CD4-positive, alpha-beta T cell treated with Interleukin-17A for 1 hour (primary cell): ENCODE data around the gene KCNK5.

Experiments used
- DNase-seq: peaks from one replicate; pipeline ENCODE4 v3.0.0-alpha.2; 2020

Gene KCNK5

DNA sequence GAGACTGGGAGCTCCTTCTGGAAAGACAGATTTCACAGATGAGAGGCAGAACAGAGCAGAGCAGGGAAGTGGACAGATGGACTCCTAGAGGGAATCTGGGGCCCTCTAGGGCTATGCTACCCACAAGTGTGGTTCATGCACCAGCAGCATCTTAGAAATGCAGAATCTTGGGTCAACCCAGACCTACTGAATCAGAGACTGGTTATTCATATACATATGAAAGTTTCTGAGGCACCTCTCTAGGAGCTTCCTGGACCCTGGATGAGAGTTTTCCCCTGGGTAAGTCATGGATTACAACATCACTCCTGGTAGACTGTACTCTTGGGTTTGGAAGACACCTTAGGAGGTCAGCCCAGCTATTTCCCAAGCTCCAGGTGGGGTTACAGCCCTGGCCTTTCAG is 58.9 kb downstream of the KCNK5 start:
- DNase-seq: no peak

DNA sequence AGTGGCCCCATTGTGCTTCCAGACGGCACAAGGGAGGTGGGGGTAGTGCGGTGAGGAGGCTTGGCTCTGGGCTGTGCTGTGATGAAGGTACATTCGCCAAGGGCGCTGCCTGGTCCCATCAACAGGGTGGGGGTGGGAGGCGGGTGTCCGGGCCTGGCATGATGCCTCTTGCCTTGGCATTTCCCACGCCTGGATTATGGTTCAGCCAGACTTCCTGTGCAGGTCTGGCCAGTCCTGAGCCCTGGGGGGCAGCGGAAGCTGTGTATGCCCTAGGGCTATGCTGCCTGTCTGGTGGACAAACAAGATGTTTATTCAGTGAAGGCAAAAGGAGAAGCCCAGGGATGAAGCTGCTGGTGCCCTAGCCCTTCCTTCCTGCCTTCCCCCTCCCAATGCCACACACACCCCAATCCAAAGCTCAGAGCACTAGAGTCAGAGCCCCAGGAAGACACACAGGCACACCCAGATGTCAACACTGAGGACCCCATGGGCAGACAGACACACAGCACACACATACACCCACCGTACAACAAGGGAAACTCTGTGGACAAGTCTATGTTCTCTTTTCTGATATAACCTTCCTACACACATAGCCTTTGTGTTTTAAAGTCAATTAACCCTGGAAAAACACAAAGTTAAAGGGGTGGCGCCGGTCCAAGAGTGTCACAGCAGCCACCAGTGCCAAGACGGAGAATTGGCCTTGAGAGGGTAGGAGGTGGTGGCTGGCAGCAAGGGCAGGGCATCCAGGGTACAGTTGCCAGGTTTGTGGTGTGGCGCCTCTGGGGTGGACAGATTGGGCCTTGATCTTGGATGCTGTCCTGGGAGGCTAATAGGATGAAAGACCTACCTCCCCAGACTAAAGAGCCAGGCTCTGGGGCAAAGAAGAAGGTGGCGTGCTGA is 59.6 kb downstream of the KCNK5 start:
- no peak for DNase-seq

DNA sequence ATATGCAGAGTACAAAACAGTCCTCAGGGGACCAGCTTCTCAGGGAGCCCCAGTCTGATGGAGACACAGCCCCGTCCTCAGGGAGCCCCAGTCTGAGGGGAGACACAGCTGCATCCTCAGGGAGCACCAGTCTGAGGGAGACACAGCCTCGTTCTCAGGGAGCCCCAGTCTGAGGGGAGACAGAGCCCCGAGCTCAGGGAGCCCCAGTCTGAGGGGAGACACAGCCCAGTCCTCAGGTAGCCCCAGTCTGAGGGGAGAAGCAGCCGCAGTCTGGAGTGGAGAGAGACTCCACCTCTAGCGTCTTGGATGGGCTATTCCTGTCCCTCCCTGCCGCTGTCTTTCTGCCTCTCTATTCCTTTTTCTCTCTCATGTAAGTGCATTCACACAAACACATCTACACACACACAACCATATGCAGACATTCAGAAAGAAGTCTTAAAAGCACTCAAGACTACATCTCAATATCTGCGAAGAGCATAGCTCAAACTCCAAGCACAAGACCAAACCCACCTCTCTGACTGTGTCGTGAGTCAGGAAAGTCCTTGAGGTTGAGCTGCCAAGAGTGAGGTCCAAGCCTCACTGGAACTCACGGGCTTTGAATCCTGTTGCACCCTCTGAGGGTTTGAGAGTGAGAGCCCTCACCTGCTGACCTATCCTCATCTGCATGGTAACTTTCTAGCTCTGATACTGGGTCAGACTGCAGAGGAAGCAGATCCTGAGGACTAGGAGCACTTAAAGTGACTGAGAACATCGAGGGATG is 61.2 kb downstream of the KCNK5 start:
- DNase-seq: no peak

DNA sequence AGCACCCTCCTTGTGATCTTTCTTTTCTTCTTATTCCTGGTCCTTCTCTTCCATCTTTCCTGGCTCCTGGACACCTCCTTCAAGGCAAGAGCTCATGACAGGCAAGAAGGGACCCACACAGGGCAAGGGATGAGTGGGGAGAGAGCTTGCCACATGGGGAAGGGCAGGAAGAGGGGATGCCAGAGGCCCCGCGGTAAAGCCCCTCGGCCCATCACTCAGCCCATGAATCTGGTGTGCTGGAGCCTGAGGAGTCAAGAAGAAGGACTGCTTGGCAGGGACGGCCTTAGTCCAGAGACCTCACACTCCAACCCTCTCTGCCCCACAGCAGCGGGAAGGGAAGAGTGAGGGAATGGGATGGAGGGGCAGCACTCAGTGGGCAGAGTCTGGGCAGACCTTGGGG is 62.0 kb downstream of the KCNK5 start:
- DNase-seq: no peak

DNA sequence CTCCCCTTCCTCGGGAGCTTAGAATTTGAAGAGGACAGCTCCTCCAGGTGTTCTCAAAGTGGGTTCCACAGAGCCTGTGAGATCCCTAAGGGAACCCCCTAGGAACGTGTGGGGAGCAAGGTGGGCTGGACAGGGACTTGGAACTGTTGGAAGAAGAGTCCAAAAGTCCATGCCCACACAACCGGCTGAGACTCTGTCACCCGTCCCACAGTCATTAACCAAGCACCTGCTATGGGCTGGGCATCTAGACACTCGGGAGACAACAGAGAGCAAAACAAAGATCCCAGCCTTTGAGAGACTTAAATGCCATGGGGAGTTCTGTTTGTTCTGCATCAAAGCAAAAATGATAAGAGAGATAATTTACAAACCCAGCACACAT is 62.4 kb downstream of the KCNK5 start:
- DNase-seq: no peak

DNA sequence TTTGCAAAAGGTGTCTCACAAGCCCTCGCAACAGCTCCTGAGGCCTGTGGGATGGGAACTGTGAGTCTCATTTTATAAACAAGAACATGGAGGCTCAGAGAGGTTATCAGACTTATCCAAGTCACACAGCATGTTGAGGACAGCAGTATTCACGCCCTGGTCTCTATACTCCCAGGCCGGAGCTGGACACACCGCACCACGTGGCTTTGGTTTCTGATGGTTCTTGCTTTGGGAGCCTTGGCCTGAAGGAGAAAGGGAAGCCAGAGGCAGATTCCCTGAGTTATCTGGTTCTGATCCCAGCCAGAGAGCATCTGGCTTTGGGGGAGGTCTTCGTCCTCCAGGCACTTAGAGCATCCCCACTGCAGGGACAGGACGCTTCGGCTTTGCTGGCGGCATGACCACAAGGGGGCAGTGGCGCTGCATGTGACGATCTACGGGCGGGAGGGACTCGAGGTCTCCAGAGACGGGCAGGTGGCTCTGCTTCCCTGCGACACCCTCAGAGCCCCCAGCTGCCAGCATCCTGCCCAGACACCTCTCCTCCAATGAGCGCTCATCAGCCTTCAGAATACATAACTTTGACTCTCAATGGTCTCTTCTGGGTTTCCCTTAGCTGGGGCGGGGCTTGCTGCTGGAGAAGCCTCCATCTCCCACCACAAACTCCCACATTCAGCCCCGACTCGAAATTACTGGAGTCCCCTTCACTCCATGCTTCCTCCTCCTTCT is 62.9 kb downstream of the KCNK5 start:
- peak; percentile 78 for DNase-seq

DNA sequence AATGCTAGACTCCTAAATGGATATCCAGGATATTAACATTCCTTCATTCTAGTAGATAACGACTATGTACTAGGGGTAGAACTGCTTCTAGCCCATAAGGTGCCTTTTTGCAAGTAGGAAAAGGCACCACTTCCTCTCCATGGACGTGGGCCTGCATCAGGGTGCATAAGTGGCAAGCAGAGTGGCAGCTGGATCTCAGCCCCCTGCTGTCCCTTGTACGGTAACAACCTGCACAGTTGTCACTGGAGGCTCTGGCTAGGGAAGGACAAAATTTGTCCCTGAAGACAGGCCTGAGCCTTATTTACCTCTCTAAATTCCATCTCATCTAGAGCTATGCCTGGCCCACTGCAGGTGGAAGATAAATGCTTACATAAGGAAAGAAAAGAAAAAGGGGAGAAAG is 71.8 kb downstream of the KCNK5 start:
- no peak for DNase-seq

DNA sequence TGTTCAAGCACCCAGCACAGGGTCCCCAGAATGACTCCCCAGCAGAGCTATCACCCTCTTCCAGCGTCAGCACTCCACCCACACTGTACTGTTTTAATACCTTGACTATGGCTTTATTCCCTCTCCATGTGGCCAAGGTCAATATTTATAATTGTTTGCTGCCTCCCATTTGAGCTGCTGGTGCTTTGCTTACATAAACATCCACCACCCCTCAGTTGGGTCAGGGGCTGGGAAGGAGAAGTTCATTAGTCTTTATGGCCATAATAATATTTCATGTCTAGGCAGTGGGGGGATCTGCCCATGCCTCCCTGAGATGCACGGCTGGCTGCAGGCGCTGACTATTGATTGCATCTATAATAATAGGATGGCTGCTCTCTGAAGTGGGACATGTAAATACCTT is 72.5 kb downstream of the KCNK5 start:
- no peak for DNase-seq

DNA sequence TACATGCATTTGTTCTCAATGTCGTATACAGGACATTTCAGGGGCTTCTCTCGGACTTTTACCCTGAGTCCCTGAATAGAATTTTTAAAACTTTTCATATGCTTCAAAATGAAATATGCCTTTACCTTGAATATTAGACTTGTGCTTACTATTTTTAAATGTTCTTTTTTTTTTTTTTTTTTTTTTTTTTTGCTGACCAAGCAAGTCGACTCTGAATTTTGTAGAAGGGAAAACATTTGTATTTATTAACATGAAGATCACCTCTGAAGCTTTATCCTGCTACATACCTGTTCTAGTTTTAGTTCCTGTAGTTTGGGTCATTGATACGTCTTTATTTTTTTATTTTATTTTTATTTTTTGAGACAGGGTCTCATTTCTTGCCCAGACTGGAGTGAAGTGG is 74.6 kb downstream of the KCNK5 start:
- DNase-seq: no peak

DNA sequence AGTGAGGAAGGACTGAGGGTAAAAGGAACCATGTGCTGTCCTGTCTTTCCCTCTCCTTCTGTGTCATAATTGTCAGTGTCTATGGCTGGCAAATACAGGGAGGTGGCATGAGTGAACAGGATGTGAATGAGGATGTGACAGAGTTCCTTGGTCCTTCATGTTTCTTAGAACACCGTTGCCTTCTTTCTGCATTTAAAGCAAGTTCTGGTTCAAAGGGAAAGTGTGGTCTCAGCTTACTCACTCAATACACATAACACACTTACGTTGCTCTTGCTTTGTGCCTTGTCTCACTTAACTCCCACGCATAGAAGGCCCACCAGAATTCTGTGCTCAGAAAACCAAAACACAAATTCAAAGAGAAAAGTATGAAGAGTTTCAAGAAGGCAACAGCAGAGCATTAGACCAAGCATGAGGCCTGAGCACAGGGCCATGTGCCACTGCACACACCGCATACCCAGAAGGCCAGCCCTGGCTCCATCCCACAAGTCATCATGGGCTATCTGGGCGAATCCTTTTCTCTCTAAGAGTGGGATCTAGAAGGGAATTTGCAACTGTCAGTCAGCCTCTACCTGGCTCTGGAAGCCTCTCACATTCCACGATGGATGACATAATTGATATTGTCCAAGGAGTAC is 75.4 kb downstream of the KCNK5 start:
- no peak for DNase-seq

DNA sequence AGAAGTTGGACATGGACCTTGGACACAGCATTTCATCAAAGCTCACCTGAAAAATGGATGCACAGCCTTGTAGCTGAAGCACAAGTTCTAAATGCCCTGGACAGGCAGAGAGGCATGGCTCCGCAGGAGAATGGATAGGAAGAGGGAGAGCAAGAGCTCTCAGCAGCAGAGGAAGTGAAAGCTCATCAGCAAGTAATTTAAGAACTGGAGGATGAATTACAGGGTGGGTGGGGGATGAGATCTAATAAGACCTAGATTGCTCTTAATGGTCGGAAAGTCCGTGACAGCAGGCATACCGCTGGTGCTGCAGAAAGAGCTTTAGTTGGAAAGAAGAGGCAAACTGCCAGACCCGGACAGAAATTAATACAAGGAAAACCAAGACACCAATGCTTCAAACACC is 77.0 kb downstream of the KCNK5 start:
- DNase-seq: no peak

DNA sequence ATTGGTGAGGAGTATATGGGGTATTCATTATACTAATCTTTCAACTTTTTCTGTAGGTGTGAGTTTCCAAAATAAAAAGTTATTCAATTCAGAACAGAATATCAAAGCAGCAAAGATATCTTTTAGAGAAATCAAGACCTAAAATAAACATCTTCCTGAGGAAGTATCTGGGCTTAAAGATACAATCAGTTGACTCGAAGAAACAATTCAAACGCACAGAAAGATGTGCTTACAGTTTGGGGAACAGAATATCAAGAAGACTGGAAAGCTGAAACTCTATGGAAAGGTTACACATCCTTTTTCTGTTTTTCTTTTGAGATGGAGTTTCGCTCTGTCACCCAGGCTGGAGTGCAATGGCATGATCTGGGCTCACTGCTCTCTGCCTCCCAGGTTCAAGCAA is 78.1 kb downstream of the KCNK5 start:
- DNase-seq: no peak

DNA sequence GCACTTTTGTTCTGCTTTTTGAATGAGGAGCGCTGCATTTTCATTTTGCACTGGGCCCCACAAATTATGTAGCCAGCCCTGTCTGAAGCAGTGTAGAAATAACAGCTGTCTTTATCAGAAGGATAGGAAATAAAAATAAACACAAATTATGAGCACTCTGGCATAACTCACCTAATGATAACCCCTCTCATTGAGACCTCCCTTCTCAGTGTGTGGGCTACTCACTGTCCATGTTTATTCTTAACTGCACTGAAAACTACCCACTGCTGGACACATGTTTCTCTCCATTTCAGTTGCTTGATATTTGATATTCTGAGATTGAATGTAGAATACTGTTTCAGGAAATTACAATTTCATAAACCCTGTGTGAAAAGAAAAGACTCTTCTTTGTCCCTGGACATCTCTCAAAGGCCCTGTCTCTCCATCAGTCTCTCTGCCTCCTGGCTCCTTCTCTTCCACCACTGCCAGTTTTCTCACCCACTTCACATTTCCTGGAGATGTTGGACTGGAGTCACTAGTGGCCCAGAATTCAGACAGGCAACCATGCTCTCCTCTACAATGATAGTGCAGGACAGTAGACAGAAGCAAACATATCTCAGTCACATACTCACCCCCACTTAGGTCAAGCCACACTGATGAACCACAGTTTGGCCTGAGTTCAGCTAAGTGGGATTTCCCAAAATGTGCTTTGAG is 84.6 kb downstream of the KCNK5 start:
- DNase-seq: no peak

DNA sequence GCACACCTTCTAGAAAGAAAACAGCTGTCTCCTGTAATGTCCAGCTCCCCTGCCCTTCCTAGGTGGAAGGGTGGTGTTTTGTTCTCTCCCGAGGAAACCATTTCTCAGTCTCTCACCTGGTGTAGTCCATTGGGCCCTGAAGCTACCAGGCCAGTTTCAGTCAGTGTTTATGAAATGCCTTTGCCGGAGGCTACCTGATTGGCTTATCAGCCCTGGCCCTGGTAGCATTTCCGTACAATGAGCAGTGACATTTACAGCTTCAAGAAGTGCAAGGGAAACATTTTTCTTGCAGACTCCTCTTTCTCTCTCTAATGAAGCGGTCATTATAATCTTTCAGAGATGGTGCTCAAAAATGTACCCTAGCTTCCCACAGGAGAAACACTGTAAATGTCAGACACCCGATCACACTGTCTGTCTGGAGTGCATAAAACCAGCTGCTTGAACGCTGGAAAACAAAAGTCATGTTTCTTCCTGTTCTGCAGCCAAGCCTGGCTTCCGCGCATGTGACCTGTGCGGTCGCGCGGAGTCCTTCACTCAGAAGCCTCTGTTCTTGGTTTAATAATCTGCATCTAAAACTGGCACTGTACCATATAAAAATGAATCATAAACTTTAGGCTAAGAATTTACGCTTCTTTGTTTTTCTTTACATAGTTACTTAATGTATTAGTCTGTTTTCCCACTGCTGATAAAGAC is 85.9 kb downstream of the KCNK5 start:
- DNase-seq: no peak

DNA sequence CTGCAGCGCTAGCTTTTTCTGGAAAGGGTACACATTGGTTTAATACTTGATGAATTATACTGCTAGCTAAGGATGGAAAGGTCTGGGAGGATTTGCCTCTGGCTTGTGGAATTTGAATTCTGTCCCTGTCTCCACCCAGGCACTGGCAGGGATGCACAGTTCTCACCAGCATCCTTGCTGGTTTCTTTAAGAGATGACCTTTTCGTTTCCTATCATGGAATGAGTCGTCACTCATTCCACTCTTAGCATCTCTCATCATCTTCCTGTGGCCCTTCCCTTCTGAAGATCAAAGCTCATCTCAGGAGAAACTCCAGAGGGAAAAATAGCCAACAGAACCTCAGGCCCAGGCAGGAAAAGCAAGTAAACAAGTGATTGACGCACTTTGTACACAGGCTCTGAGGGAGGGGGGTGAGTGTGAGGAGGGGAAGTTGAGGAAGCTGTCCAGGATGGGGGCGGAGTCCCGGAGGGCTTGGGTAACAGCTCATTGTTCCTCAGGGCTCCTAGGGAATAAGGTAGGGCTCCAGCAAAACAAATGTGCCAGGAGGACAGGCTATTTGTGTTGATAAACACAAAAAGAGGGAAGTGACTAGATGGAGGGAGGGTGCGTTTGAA is 88.6 kb downstream of the KCNK5 start:
- no peak for DNase-seq
